MM.1S (cell line): ENCODE data around the gene NAA60.

Experiments
- CTCF ChIP-seq: fragments of 300-600 bp; sonication (generic); IDR thresholded peaks from 2 replicates; pipeline ENCODE4 v1.5.1; 2016; ENCODE audit warnings: antibody characterized with exemption, low read length, mixed read lengths
- EZH2 ChIP-seq: fragments of 300-600 bp; sonication (generic); optimal IDR thresholded peaks from 2 replicates; pipeline ENCODE3; 2017; ENCODE audit warnings: low read depth, mild to moderate bottlenecking, antibody characterized with exemption, low read length, mixed read lengths

GRCh38 chr16:3467921-3468320 is 24.4 kb downstream of the NAA60 start:
- TF ChIP-seq EZH2: no peak
- TF ChIP-seq CTCF: no peak
